Measurements from ENCODE around the gene SAMD15.

Gene SAMD15

GRCh38 chr14:77378701-77379100, 1.5 kb downstream of the SAMD15 start:
- Histone ChIP-seq H3K27me3 (ENCODE audit: insufficient read depth, low read length) (no peaks in the 10 kb centered on the region), H3K4me1 (ENCODE audit: insufficient read depth, low read length, severe bottlenecking) (peaks cover 24% of the 10 kb centered on the region), H3K9ac (ENCODE audit: low read length) (no peak overlapping the region), H3K9me2 (ENCODE audit: low read depth, low read length) (no peaks in the 10 kb centered on the region), H3F3A (ENCODE audit: insufficient read depth, low read length) (no peaks in the 10 kb centered on the region), H3K9me3 (ENCODE audit: low read length) (no peaks in the 10 kb centered on the region), H4K20me1 (ENCODE audit: insufficient read depth, low read length) (no peaks in the 10 kb centered on the region), H3K4me3 (ENCODE audit: low read depth, low read length, poor library complexity, severe bottlenecking) (no peak overlapping the region), H3K27ac (ENCODE audit: low read depth, low read length, poor library complexity, severe bottlenecking) (no peak overlapping the region), H2AFZ (ENCODE audit: low read length) (no peak overlapping the region), H3K79me2 (ENCODE audit: insufficient read depth, low read length) (peaks cover 28% of the 10 kb centered on the region), H3K36me3 (ENCODE audit: insufficient read depth, low read length) (peaks cover 8% of the 10 kb centered on the region; the same call in 1 of the 2 replicates), H3K4me2 (ENCODE audit: low read length) (no peak overlapping the region)
- TF ChIP-seq EZH2 (IDR thresholded peaks at IDR 0.05; ENCODE audit: borderline replicate concordance, low read length): no peak
- TF ChIP-seq, protein P1, sequence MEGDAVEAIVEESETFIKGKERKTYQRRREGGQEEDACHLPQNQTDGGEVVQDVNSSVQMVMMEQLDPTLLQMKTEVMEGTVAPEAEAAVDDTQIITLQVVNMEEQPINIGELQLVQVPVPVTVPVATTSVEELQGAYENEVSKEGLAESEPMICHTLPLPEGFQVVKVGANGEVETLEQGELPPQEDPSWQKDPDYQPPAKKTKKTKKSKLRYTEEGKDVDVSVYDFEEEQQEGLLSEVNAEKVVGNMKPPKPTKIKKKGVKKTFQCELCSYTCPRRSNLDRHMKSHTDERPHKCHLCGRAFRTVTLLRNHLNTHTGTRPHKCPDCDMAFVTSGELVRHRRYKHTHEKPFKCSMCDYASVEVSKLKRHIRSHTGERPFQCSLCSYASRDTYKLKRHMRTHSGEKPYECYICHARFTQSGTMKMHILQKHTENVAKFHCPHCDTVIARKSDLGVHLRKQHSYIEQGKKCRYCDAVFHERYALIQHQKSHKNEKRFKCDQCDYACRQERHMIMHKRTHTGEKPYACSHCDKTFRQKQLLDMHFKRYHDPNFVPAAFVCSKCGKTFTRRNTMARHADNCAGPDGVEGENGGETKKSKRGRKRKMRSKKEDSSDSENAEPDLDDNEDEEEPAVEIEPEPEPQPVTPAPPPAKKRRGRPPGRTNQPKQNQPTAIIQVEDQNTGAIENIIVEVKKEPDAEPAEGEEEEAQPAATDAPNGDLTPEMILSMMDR (IDR thresholded peaks at IDR 0.05; ENCODE audit: low read length): no peak

DNA sequence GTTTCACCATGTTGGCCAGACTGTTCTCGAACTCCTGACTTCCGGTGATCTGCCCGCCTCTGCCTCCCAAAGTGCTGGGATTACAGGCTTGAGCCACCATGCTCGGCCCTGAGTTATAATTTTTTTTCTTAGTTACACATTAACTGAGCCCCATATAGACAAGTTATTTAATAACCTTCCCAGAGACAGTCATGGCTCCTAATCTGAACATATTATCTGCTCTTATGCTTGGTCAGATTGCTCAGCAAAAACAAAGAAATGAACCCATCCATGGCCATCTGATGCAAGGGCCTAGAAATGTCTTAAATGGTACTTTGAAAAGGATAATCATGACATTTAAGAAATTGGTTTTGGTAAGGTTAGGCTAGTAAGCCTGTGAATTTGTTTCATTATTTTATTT, 13.0 kb downstream of the SAMD15 start:
- H3K4me2 ChIP-seq (ENCODE audit: low read length): no peak overlapping the region
- no peak overlapping the region for H3K9ac ChIP-seq (ENCODE audit: low read length)
- no peaks in the 10 kb centered on the region for H3K4me1 ChIP-seq (ENCODE audit: insufficient read depth, low read length, severe bottlenecking)
- H3K36me3 ChIP-seq (ENCODE audit: insufficient read depth, low read length): no peaks in the 10 kb centered on the region
- no peaks in the 10 kb centered on the region; the same call in 1 of the 2 replicates for H3K79me2 ChIP-seq (ENCODE audit: insufficient read depth, low read length)
- H2AFZ ChIP-seq (ENCODE audit: low read length): no peak overlapping the region
- no peaks in the 10 kb centered on the region for H4K20me1 ChIP-seq (ENCODE audit: insufficient read depth, low read length)
- TF ChIP-seq, protein P1 (IDR thresholded peaks at IDR 0.05; ENCODE audit: low read length): no peak
- TF ChIP-seq EZH2 (IDR thresholded peaks at IDR 0.05; ENCODE audit: borderline replicate concordance, low read length): no peak
- no peak overlapping the region for H3K4me3 ChIP-seq (ENCODE audit: low read depth, low read length, poor library complexity, severe bottlenecking)
- H3K27me3 ChIP-seq (ENCODE audit: insufficient read depth, low read length): no peaks in the 10 kb centered on the region
- no peak overlapping the region for H3K27ac ChIP-seq (ENCODE audit: low read depth, low read length, poor library complexity, severe bottlenecking)
- H3K9me3 ChIP-seq (ENCODE audit: low read length): no peaks in the 10 kb centered on the region
- no peaks in the 10 kb centered on the region for H3K9me2 ChIP-seq (ENCODE audit: low read depth, low read length)
- no peaks in the 10 kb centered on the region for H3F3A ChIP-seq (ENCODE audit: insufficient read depth, low read length)

DNA sequence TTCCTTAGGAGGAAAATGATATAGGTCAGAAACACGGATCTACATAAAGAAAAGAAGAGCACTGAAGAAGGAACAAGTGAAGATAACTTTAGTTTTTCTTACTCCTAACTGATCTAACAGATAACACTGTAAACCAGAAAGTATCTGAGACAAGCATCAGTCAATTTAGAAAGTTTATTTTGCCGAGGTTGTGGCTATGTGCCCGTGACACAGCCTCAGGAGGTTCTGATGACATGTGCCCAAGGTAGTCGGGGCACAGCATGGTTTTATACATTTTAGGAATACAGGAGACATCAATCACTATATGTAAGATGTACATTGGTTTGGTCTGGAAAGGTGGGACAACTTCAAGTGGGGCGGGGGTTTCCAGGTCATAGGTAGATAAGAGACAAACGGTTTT, 23.0 kb downstream of the SAMD15 start:
- no peaks in the 10 kb centered on the region for H3K9me2 ChIP-seq (ENCODE audit: low read depth, low read length)
- no peak overlapping the region for H3K4me2 ChIP-seq (ENCODE audit: low read length)
- no peaks in the 10 kb centered on the region for H4K20me1 ChIP-seq (ENCODE audit: insufficient read depth, low read length)
- H3K9me3 ChIP-seq (ENCODE audit: low read length): no peaks in the 10 kb centered on the region
- no peaks in the 10 kb centered on the region for H3K79me2 ChIP-seq (ENCODE audit: insufficient read depth, low read length)
- H3K9ac ChIP-seq (ENCODE audit: low read length): no peak overlapping the region
- no peaks in the 10 kb centered on the region for H3F3A ChIP-seq (ENCODE audit: insufficient read depth, low read length)
- H3K4me3 ChIP-seq (ENCODE audit: low read depth, low read length, poor library complexity, severe bottlenecking): no peak overlapping the region
- no peaks in the 10 kb centered on the region for H3K4me1 ChIP-seq (ENCODE audit: insufficient read depth, low read length, severe bottlenecking)
- no peak overlapping the region for H2AFZ ChIP-seq (ENCODE audit: low read length)
- H3K36me3 ChIP-seq (ENCODE audit: insufficient read depth, low read length): no peaks in the 10 kb centered on the region; the same call in 1 of the 2 replicates
- H3K27ac ChIP-seq (ENCODE audit: low read depth, low read length, poor library complexity, severe bottlenecking): no peak overlapping the region
- no peak for TF ChIP-seq EZH2 (IDR thresholded peaks at IDR 0.05; ENCODE audit: borderline replicate concordance, low read length)
- TF ChIP-seq, protein P1 (IDR thresholded peaks at IDR 0.05; ENCODE audit: low read length): no peak
- no peaks in the 10 kb centered on the region for H3K27me3 ChIP-seq (ENCODE audit: insufficient read depth, low read length)
